SH-SY5Y (cell line): Measurements from ENCODE around the gene TBC1D22A.

ENCODE experiments used
- GATA2 ChIP-seq: IDR thresholded peaks from 2 replicates; pipeline ENCODE4 v1.6.1; 2011; ENCODE audit warnings: mild to moderate bottlenecking, low read depth, low read length
- GATA3 ChIP-seq: IDR thresholded peaks from 2 replicates; pipeline ENCODE4 v1.6.1; 2011; ENCODE audit warnings: low read depth, mild to moderate bottlenecking, low read length, moderate library complexity

- no peak for TF ChIP-seq GATA2
- TF ChIP-seq GATA3, result no peak
These were observed 293.5 kb downstream of the TBC1D22A start for GRCh38 chr22:47055921-47056320.
